Measurements from ENCODE around the gene MAP4K5.

Gene MAP4K5

DNA sequence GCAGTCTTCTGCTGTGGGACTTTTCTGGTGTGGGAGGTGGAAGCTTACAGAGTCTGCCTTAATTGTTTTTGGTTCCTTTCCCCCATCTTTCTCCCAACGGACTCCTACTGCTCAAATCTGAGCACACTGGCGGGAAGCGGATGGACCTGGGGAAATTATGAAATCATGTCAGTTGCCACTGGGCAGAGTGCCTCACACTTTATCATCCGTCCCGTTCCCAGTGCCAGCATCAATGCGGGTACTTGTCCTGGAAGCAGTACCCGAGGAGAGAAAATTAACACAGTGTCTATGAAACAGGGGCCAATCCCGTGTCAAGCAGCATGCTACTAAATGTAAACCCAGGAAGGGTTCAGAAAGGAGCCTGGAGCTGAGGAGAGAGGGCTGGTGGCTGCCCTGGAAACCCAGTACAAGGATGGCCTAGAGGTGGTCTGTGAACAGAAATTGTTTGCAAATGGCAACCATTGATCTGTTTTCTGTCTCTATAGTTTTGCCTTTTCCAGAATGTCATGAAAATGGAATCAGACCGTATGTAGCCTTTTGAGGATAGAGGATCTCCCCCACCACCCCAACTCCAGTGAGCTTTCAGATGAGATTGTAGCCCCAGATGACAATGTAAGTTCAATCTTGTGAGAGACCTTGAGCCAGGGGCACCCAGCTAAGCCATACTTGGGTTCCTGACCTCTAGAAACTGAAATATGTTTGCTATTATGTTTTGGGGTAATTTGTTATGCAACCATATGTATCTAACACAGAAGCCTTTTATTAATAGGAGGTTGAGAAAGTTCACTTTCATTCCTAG, 134.8 kb downstream of the MAP4K5 start:
- no peak for DNase-seq

DNA sequence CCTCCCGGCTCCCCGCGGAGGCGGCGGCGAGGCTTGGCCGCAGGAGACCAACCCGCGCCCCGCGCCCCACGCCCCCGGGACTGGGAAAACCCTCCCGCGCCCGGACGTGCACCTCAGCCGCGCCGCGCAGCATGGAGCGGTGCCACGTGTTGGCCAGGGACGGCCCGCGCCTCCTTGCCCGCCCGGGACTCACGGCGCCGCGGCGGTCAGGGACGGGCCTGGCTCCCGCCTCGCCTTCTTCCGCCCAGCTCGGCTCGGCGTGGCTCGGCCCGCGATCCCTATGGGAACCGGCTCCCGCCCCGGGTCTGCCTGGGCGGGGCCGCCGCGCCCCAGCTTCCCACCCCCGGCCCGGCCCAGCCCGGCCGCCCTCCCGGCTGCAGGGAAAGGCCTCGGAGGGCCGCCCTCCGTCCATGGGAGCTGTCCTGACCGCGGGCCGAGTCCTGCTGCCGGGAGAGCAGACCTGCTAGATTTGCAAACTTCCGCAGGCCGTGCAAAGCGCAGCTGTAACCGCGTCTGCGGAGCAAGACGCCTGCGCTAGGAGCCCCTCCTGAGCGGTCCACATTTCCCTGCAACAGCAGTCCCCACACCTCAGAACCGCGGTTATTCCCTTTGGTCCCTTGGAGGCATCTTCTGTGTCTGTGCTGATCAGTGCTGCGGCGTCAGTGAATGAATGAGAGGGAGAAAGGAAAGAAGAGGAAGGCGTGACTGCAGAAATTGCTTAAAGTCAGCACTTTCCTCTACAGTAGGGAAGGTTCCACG, 135.6 kb downstream of the MAP4K5 start, which contains the start of gene CDKL1:
Gene CDKL1, minus strand, starts transcription at position 251 of the 759 bp plus-strand sequence. CDS start 1,013 bp downstream, outside the sequence.
- DNase-seq = peak; percentile 44

DNA sequence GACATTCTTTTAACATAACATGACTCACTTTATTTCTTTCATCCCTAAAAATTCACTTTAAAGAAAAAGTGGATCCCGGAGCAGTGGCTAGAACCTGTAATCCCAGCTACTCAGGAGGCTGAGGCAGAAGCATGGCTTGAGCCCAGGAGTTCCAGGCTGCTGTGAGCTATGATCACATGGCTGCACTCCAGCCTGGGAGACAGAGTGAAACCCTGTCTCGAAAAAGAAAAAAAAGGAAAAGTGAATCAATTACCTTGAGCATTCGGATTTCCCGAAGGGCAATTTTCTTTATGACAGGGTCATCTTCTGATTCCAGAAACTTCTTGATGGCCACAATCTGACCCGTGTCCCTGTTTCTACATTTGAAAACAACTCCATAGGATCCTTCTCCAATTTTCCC, 136.9 kb downstream of the MAP4K5 start:
- DNase-seq = no peak

GRCh38 chr14:50394713-50395112, 137.7 kb downstream of the MAP4K5 start:
- DNase-seq = no peak

DNA sequence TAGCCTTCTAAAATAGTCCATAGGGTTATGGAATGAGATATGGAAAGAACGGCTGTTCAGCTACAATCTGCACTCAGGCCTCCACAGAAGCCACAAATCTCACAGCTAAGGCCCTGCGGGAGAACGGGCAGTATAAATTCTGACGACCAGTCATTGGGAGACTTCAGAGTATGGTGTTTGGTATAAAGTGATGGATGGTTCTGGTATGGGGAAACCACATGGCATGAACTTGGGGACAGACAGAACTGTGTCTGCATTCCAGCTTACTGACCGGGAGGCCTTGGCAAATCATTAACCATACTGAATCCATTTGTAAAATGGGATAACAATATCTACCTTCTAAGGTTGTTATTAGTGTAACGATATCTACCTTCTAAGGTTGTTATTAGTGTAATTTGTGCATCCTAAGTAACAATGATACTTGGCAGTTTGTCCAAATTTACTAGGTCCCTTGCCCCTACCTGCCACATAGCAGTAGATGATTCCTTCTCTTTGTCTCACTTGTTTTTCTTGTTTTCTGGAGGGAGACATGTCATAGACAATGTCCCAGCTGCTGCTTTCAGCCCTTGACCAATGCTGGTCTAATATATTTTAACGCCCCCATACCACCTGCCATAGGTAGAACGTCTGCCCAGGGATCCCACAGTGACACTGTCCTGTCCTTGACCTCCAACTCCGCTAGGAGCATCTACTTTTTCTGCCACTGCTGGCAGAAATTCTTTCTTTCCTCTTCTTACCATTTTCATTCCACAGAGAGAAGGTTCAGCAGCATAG, 142.5 kb downstream of the MAP4K5 start:
- no peak for DNase-seq

- no peak for DNase-seq
Observed at GRCh38 chr14:50388256-50388931, 144.0 kb downstream of the MAP4K5 start.

DNA sequence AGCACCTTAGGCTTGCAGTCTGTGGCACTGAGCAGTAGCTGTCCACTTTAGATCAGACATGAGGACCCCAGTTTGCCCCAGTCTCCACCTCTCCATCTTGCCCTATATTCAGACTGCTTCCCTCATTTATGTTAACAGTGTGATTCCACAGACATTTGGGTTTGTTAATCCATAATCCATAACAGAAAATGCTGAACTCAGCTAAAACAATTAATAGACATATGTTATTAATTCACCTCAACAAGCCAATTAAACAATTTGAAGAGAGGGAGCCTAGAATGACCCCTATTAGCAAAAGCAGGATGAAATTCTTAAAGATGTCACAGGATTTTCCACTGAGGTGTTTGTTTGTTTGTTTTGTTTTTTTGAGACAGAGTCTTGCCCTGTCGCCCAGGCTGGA, 144.8 kb downstream of the MAP4K5 start:
- DNase-seq = no peak

- no peak for DNase-seq
Observed at GRCh38 chr14:50383618-50384225, 148.6 kb downstream of the MAP4K5 start.

- no peak for DNase-seq
Observed at GRCh38 chr14:50381823-50382287, 150.5 kb downstream of the MAP4K5 start.

GRCh38 chr14:50381008-50381407, 151.4 kb downstream of the MAP4K5 start:
- DNase-seq = no peak

- DNase-seq = no peak
Observed at GRCh38 chr14:50380455-50380854, 151.9 kb downstream of the MAP4K5 start.

DNA sequence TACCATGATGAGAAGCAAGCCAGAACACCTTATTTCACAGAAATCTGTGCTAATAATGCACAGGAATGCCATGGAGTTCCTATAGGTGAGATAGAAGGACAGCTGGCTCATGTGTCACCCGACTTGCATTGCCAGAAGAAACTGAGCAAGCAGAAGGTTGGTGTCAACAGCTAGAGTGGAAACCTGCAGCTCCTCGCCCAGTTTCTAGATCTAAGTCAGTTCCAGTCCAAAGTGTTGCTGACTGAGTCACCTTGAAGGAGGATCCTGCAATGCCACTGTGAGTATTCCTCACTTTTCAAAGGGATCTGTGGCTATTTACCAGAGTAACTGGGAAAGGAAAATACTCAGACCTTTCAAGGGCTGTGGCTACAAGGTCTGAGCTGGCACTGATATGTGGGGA, 152.8 kb downstream of the MAP4K5 start:
- no peak for DNase-seq

- DNase-seq = no peak
Observed at GRCh38 chr14:50377550-50378085, 154.8 kb downstream of the MAP4K5 start.

DNA sequence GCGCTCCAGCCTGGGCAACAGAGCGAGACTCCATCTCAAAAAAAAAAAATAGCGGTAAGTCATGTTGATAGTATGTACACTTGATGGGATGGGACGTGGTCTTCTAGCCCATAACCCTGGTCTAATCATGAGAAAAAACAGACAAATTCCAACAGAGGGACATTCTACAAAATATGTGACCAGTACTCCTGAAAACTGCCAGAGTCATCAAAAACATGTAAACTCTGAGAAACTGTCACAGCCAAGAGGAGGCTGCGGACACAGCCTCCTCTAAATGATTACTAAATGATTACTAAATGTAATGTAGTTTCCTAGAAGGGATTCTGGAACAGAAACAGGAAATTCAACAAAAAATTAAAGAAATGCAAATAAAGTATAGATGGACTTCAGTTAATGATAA, 156.6 kb downstream of the MAP4K5 start:
- DNase-seq = no peak

- DNase-seq = no peak
Observed at GRCh38 chr14:50373959-50374358, 158.4 kb downstream of the MAP4K5 start.

GRCh38 chr14:50371546-50371945, 160.8 kb downstream of the MAP4K5 start:
- no peak for DNase-seq

Measured in amniotic stem cell (primary cell).